Measurements from ENCODE around the gene SYPL1.

- TF ChIP-seq CTCF (IDR thresholded peaks at IDR 0.05) (no peak), POLR2A (IDR thresholded peaks at IDR 0.05) (no peak)
Observed at GRCh38 chr7:106063692-106064091, 48.4 kb downstream of the SYPL1 start.
